A549 treated with CpdA at 1 μM for 4 hours (cell line): Measurements from ENCODE around the gene TAS2R13. TPM values are rescaled to one million over a fixed set of nuclear protein-coding genes. Genes with fewer than 3 reads are reported as not detected.

ENCODE experiments used
- total RNA-seq: library from RNA; stranded (reverse); fragments of 200-300 nt; extraction: Qiagen RNA extraction; gene quantifications from 5 replicates; pipeline ENCODE4 v1.2.3, GENCODE V29; 2022; ENCODE audit warnings: low read depth

Gene TAS2R13, protein sequence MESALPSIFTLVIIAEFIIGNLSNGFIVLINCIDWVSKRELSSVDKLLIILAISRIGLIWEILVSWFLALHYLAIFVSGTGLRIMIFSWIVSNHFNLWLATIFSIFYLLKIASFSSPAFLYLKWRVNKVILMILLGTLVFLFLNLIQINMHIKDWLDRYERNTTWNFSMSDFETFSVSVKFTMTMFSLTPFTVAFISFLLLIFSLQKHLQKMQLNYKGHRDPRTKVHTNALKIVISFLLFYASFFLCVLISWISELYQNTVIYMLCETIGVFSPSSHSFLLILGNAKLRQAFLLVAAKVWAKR
- total RNA-seq = not detected in 5 replicates

DNA sequence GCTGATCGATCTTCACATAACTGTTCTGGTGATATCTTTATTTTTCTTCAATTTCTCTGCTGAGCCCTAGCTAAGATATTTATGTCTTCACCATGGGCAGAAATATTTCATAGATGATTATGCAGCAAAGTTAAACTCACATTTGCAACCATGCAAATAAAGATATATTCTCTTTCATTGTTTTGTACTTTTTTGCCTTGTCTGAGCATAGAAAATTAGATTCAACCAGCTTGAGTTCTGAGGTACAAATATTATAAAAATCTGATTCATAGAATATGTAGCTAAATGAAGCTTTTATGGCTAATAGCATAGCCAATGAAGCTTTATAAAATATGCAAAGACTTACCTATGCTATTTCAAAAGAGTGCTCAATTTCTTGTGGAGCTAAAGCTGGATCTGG, at the start of gene TAS2R13:
TSS of gene TAS2R13 (minus strand) at position 101 of the 400 bp plus-strand sequence. CDS start 264 bp downstream, outside the sequence.

DNA sequence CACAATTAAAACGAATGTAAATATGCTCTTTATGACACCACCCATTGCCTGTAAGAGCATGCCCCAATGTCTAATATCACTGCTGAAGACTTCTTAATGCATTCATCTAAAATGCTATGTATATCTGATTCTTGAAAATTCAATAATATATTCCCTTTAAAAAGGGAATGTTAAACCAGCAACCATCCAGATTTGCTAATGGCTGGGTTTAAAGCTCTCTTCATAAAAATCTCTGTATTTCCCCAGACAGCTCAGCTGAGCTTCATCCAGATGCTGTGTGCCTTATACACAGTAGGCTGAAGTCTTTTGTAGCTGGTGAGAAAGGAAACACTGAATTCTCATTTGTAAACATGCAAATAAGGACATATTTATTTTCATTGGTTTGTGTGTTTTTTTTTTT, 29.8 kb upstream of the TAS2R13 start, which contains the start of gene TAS2R14:
TSS of gene TAS2R14 (minus strand) at position 101 of the 400 bp plus-strand sequence. CDS start at position 45, 56 bp downstream.

DNA sequence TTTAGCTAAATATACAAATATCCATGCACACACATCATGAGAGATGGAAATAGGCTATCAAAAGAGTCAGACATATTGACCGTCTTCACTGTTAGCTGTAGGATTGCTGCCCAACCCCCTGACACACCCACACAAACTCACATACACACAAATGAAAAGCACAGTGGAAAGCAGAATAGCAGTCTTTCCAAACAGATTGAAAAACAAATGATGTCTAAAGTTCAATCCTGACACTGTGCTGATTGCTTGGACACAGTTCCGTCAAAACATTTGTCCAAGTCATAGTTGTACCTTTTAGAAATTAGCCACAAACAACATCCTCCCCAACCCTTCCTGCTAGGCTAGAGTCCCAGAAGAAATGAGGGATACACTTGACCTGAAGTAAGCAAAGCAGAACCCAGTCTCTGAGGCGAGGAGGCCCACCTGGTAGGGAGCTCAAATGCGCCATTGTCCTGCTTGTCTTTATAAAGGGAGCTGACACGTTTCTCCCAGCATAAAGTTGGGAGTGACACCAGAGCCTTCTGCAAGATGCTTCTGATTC, 19.5 kb upstream of the TAS2R13 start, which contains the start of gene PRH2:
TSS of gene PRH2 (plus strand) at position 491 of the 541 bp plus-strand sequence. CDS start at position 529, 38 bp downstream.

DNA sequence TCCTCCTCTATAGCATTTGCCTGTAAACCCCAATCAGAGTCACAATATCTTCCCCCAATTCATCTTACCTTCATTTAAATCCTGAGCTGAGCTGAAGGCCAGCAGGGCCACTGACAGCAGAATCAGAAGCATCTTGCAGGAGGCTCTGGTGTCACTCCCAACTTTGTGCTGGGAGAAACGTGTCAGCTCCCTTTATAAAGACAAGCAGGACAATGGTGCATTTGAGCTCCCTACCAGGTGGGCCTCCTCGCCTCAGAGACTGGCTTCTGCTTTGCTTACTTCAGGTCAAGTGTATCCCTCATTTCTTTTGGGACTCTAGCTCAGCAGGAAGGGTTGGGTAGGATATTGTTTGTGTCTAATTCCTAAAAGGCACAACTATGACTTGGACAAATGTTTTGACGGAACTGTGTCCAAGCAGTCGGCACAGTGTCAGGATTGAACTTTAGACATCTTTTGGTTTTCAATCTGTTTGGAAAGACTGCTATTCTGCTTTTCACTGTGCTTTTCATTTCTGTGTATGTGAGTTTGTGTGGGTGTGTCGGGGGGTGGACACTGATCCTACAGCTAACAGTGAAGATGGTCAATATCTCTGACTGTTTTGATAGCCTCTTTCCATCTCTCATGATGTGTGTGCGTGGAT, 25.2 kb downstream of the TAS2R13 start, which contains the start of gene PRH1:
TSS of gene PRH1 (minus strand) at position 170 of the 640 bp plus-strand sequence. CDS start at position 132, 38 bp downstream.

Other genes with a start within 250 kb of the TAS2R13 start
- 0.12 to 0.76 TPM (median 0.23 TPM) in 5 replicates for gene STYK1, start 235.5 kb downstream of the TAS2R13 start, total RNA-seq
- gene YBX3, start 186.2 kb downstream of the TAS2R13 start, total RNA-seq = 248 to 289 TPM (median 263 TPM) in 5 replicates
- gene TAS2R7, start 106.9 kb downstream of the TAS2R13 start, total RNA-seq = not detected in 5 replicates
- gene TAS2R8, start 102.3 kb downstream of the TAS2R13 start, total RNA-seq = not detected in 5 replicates
- gene TAS2R9, start 99.4 kb downstream of the TAS2R13 start, total RNA-seq = not detected in 5 replicates
- gene TAS2R10, start 83.2 kb downstream of the TAS2R13 start, total RNA-seq = 0.05 TPM in 1 of 5 replicates, not detected in the others
- 1.5 to 4.3 TPM (median 3.3 TPM) in 5 replicates for gene PRR4, start 60.1 kb downstream of the TAS2R13 start, total RNA-seq
- 1.6 to 3.8 TPM (median 3.1 TPM) in 5 replicates for gene PRH1, start 25.3 kb downstream of the TAS2R13 start, total RNA-seq
- 0.24 to 0.34 TPM (median 0.31 TPM) in 3 of 5 replicates, not detected in the others for gene PRH2, start 19.7 kb upstream of the TAS2R13 start, total RNA-seq
- 0.57 to 0.98 TPM (median 0.75 TPM) in 5 replicates for gene TAS2R14, start 29.7 kb upstream of the TAS2R13 start, total RNA-seq
- gene TAS2R50, start 77.3 kb upstream of the TAS2R13 start, total RNA-seq = not detected in 5 replicates
- gene TAS2R20, start 88.7 kb upstream of the TAS2R13 start, total RNA-seq = 0.08 to 0.35 TPM (median 0.15 TPM) in 3 of 5 replicates, not detected in the others
- gene TAS2R19, start 113.1 kb upstream of the TAS2R13 start, total RNA-seq = 0.08 to 0.27 TPM (median 0.16 TPM) in 3 of 5 replicates, not detected in the others
- gene TAS2R31, start 121.8 kb upstream of the TAS2R13 start, total RNA-seq = 0.08 to 0.13 TPM in 2 of 5 replicates, not detected in the others
- not detected in 5 replicates for gene TAS2R46, start 152.7 kb upstream of the TAS2R13 start, total RNA-seq
- not detected in 5 replicates for gene TAS2R43, start 182.8 kb upstream of the TAS2R13 start, total RNA-seq
- gene TAS2R30, start 225.1 kb upstream of the TAS2R13 start, total RNA-seq = not detected in 5 replicates